Naive thymus-derived CD4-positive, alpha-beta T cell (primary cell): ENCODE measurements around the gene ORAI1. TPM values are rescaled to one million over a fixed set of nuclear protein-coding genes. Genes with fewer than 3 reads are reported as not detected.

Experiments used
- ATAC-seq: fragments of 150-1000 bp; cut with Tn5 transposase; 2 replicates; pipeline ENCODE4 v1.10.0; 2021; ENCODE audit warnings: mild to moderate bottlenecking, moderate library complexity
- CTCF ChIA-PET: fragments of 350-600 bp; sonication (Branson Sonifier 250); formaldehyde crosslinking; loops from one replicate; lab custom pipeline; 2021; ENCODE audit warnings: antibody characterized with exemption; lab: Charles Lee
- POLR2A ChIA-PET: fragments of 350-600 bp; sonication (Branson Sonifier 250); formaldehyde crosslinking; loops from one replicate; lab custom pipeline; 2021; ENCODE audit warnings: antibody characterized with exemption, inconsistent platforms; lab: Charles Lee
- DNase-seq, 9 donors: peaks; one replicate each; pipeline versions ENCODE4 v3.0.0 to v3.0.0-alpha.2; 2020 to 2022; ENCODE audit warnings: mixed read lengths in 1 of 9
- H3K27ac ChIP-seq: one replicate; pipeline ENCODE4 v1.7.0; 2013; ENCODE audit warnings: mild to moderate bottlenecking, low read depth, low read length, moderate library complexity
- H3K27me3 ChIP-seq, 2 donors: one replicate each; pipeline ENCODE4 v1.7.0; 2013; ENCODE audit warnings: low read length in 2 of 2, mild to moderate bottlenecking in 2 of 2, moderate library complexity in 2 of 2; ENCODE audit not compliant: control insufficient read depth in 2 of 2, insufficient read depth in 2 of 2
- H3K36me3 ChIP-seq, 3 experiments: 1 replicate in 2 of 3; 2 replicates in 1 of 3; pipeline ENCODE4 v1.7.0; 2013; ENCODE audit warnings: low read length in 3 of 3, mild to moderate bottlenecking in 3 of 3, moderate library complexity in 1 of 3; ENCODE audit not compliant: insufficient read depth in 3 of 3, control insufficient read depth in 2 of 3
- H3K4me1 ChIP-seq, 2 donors: one replicate each; pipeline ENCODE4 v1.7.0; 2013; ENCODE audit warnings: low read length in 2 of 2, mild to moderate bottlenecking in 2 of 2, moderate library complexity in 1 of 2; ENCODE audit not compliant: control insufficient read depth in 2 of 2, insufficient read depth in 2 of 2
- H3K4me3 ChIP-seq: 2 replicates; pipeline ENCODE4 v1.7.0; 2013; ENCODE audit warnings: mild to moderate bottlenecking, low read length
- H3K9me3 ChIP-seq, 3 experiments: 1 replicate in 2 of 3; 2 replicates in 1 of 3; pipeline ENCODE4 v1.7.0; 2013; ENCODE audit warnings: low read length in 3 of 3; ENCODE audit not compliant: control insufficient read depth in 2 of 3
- H3K27ac Mint-ChIP-seq, 9 donors: one replicate each; pipeline ENCODE4 v1.8.0; 2020 to 2022; ENCODE audit warnings: mixed read lengths in 9 of 9, mild to moderate bottlenecking in 8 of 9, moderate library complexity in 5 of 9, inconsistent platforms in 2 of 9
- H3K27me3 Mint-ChIP-seq, 5 donors: one replicate each; pipeline ENCODE4 v1.8.0; 2021 to 2022; ENCODE audit warnings: mixed read lengths in 5 of 5, mild to moderate bottlenecking in 1 of 5
- H3K36me3 Mint-ChIP-seq, 5 donors: one replicate each; pipeline ENCODE4 v1.8.0; 2020 to 2022; ENCODE audit warnings: mixed read lengths in 5 of 5, mild to moderate bottlenecking in 3 of 5, inconsistent platforms in 1 of 5
- H3K4me1 Mint-ChIP-seq, 7 donors: one replicate each; pipeline ENCODE4 v1.8.0; 2020 to 2022; ENCODE audit warnings: mixed read lengths in 7 of 7, mild to moderate bottlenecking in 3 of 7, inconsistent platforms in 1 of 7
- H3K4me3 Mint-ChIP-seq, 10 donors: one replicate each; pipeline ENCODE4 v1.8.0; 2020 to 2022; ENCODE audit warnings: mild to moderate bottlenecking in 10 of 10, mixed read lengths in 10 of 10, moderate library complexity in 6 of 10, inconsistent platforms in 2 of 10
- H3K9me3 Mint-ChIP-seq, 11 donors: one replicate each; pipeline ENCODE4 v1.8.0; 2020 to 2022; ENCODE audit warnings: mixed read lengths in 11 of 11, mild to moderate bottlenecking in 4 of 11, inconsistent platforms in 1 of 11, moderate library complexity in 1 of 11
- intact Hi-C, 2 donors: fragments of 100-400 bp; cut with micrococcal nuclease; formaldehyde crosslinking; loops; one replicate each; pipeline ENCODE4 v1.15.1; 2023
- polyA plus RNA-seq, 2 donors: library from polyadenylated mRNA; unstranded; fragments of 300-500 nt; fragmentation: Illumina TruSeq; gene quantifications; one replicate each; pipeline ENCODE4 v1.2.3, GENCODE V29; 2021
- total RNA-seq, 6 experiments: library from RNA in 5 of 6; stranded (reverse) in 5 of 6; gene quantifications; 1 replicate in 5 of 6; 2 replicates in 1 of 6; pipeline ENCODE4 v1.2.3 and lab custom pipeline; 2021 to 2026

The ORAI1 gene
- total RNA-seq: 10 to 100 TPM; 34.4 to 73.5 (median 50.6) TPM
- polyA plus RNA-seq: 100 to 1,000 TPM; 180 to 256 TPM
- 52.8 reads per million, percentile 72 among the genes with 10 or more reads in this experiment for total RNA-seq (lab: John Stamatoyannopoulos, UW)

DNA sequence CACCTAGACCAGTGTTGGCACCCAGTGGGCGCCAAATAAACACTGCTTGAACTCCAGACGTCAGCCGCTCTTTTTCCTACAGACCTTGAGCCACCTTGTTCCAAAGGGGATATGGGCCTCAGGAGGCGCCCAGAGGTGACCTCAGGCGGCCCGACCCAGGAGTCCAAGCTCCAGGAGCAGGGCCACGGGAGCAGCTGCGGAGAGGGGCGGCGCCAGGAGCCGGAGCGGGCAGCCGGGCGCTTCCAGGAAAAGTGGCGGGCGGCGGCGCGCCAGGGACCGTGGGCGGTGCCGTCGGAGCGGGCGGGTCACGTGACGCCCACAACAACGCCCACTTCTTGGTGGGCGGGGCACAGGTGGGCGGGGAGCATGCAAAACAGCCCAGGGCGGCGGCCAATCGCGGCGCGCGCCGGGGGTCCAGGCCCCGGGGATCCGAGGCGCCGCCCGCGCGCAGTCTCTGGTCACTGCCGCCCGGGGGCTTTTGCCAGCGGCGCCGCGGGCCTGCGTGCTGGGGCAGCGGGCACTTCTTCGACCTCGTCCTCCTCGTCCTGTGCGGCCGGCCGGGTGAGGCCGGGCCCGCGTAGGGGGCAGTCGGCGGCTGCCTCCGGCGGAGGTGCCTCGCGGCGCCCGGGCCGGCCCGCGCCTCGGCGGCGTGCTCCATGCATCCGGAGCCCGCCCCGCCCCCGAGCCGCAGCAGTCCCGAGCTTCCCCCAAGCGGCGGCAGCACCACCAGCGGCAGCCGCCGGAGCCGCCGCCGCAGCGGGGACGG, at the start of gene ORAI1:
ORAI1 (plus strand) TSS at position 444 of the 766 bp plus-strand sequence.
- no peaks in the 10 kb centered on the region for H3K9me3 Mint-ChIP-seq
- peak within 1 kb of the TSS; percentile 97 for H3K27ac ChIP-seq
- peaks cover 0 to 8% (median 0%) of the 10 kb centered on the region in 3 experiments for H3K36me3 ChIP-seq
- intact Hi-C loops: loop anchor here (1.0 to 5.0 kb wide), 12 partner anchors 33 to 263 kb away; partner anchors contain the start of genes PSMD9 (in 1 of the 2), RHOF (in 1 of the 2) and RNF34 (in 1 of the 2)
- peaks cover 32 to 49% (median 44%) of the 10 kb centered on the region in 7 donors for H3K4me1 Mint-ChIP-seq
- H3K4me1 ChIP-seq: peaks cover 29 to 36% of the 10 kb centered on the region in 2 donors
- DNase-seq: peak; percentile 93 to 99 (median 97)
- ChIA-PET POLR2A (interaction anchor here (0.5 to 9.5 kb wide), 23 partner anchors 10 to 1392 kb away, joined by 3 to 203 read pairs (median 7); partner anchors contain the start of genes KDM2B, MORN3, SETD1B and TMEM120B), CTCF (interaction anchor here (0.7 to 9.6 kb wide), 18 partner anchors 10 to 272 kb away, joined by 3 to 150 read pairs (median 6); partner anchors contain the start of gene MORN3)
- H3K27me3 ChIP-seq: no peaks in the 10 kb centered on the region
- H3K27me3 Mint-ChIP-seq: no peaks in the 10 kb centered on the region
- peak within 1 kb of the TSS; percentile 78 to 99 (median 94) for H3K4me3 Mint-ChIP-seq
- peak; percentile 88 for ATAC-seq
- H3K27ac Mint-ChIP-seq: peak within 1 kb of the TSS; percentile 91 to 98 (median 95)
- H3K36me3 Mint-ChIP-seq: peaks cover 0 to 24% (median 5%) of the 10 kb centered on the region in 5 donors
- no peaks in the 10 kb centered on the region for H3K9me3 ChIP-seq
- peak within 1 kb of the TSS; percentile 77 for H3K4me3 ChIP-seq

DNA sequence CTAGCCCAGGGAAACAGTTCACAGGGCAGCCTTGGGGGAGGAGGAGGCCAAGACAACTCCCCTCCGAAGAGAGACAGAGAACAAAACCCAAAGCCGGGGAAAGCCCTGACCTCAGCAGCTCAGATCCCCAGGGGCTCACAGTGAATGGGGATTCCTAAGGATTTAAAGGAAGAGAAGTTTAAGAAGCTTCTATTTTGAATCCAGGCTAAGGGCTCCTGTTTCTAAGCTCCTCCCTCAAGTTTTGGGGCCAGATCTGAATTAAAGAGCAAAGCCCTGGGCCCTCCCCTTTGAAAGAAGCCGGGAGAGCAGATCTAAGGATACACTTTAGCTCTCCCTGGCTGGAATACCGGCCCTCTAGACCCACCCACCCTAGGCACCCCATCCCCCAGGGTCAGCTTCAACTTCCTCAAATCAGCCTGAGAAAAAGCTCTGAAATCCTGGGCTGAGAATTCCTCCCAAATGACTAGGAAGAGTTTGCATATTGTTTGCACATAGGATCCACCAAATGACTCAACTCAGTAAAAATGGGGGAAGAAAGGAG, 49.4 kb upstream of the ORAI1 start:
- intact Hi-C loops: no loop called here
- H3K27ac Mint-ChIP-seq: peak overlapping the region in 8 of 9 donors; percentile 78 to 92 (median 83)
- peaks cover 14 to 39% (median 32%) of the 10 kb centered on the region in 7 donors for H3K4me1 Mint-ChIP-seq
- peaks cover 0 to 37% (median 9%) of the 10 kb centered on the region in 3 experiments for H3K36me3 ChIP-seq
- H3K36me3 Mint-ChIP-seq: peaks cover 8 to 29% (median 21%) of the 10 kb centered on the region in 5 donors
- no peak overlapping the region for H3K4me3 ChIP-seq
- no peaks in the 10 kb centered on the region for H3K9me3 ChIP-seq
- CTCF ChIA-PET: interaction anchor here (0.9 to 3.3 kb wide), 6 partner anchors 11 to 92 kb away, joined by 3 to 23 read pairs (median 4); partner anchors contain the start of gene MORN3
- peak overlapping the region; percentile 91 for H3K27ac ChIP-seq
- no peak for DNase-seq
- no peak for ATAC-seq
- H3K27me3 Mint-ChIP-seq: no peaks in the 10 kb centered on the region
- H3K4me1 ChIP-seq: peaks cover 14 to 19% of the 10 kb centered on the region in 2 donors
- H3K27me3 ChIP-seq: no peaks in the 10 kb centered on the region
- peak overlapping the region; percentile 51 to 94 (median 70) for H3K4me3 Mint-ChIP-seq
- peaks cover 0 to 1% (median 0%) of the 10 kb centered on the region in 11 donors for H3K9me3 Mint-ChIP-seq
- POLR2A ChIA-PET: interaction anchor here (0.6 to 6.6 kb wide), 8 partner anchors 13 to 839 kb away, joined by 3 to 127 read pairs (median 4); partner anchors contain the start of gene ORAI1

DNA sequence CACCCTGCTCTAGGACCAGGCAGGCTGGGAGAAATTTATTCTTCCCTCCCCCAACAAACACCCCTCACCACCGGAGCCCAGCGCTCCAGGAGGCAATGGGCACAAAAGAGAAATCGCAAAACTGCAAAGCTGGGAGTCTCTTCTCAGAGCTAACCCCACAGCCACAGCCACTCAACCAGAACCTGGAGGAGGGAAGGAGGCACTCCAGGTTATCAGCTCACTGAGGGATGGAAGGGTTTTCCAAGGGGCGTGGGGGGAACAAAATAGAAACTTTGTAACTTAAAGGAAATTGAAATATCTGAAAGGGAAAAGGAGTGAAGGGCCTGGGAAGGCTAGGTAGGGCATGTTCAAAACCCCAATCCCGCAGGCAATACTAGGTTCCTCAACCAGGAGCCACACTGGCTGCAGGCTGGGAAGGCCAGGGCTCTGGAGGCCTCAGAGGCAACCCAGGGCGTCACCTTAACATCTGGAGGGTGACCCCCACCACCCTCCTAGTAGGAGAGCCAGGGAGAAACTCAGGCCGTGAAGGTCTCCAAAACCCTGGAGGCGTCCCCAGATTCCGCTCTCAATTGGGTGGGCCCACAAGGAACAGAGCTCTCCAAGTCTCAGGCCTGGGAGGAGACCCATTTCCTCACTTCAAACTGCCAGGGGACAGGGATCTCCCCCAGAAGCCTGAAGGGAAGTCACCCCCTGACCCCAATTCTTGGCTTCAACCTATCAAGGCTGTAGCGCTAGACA, 48.7 kb upstream of the ORAI1 start:
- Mint-ChIP-seq H3K27me3 (no peaks in the 10 kb centered on the region), H3K9me3 (no peaks in the 10 kb centered on the region), H3K4me1 (peaks cover 19 to 46% (median 34%) of the 10 kb centered on the region in 7 donors), H3K36me3 (peaks cover 3 to 22% (median 15%) of the 10 kb centered on the region in 5 donors), H3K4me3 (peak overlapping the region; percentile 51 to 94 (median 70)), H3K27ac (peak overlapping the region; percentile 16 to 92 (median 79))
- no peaks in the 10 kb centered on the region for H3K9me3 ChIP-seq
- ChIA-PET CTCF (interaction anchor here (1.1 to 3.3 kb wide), 5 partner anchors 11 to 91 kb away, joined by 3 to 23 read pairs (median 5); partner anchors contain the start of gene MORN3), POLR2A (interaction anchor here (0.7 to 6.6 kb wide), 10 partner anchors 13 to 838 kb away, joined by 3 to 127 read pairs (median 4); partner anchors contain the start of gene ORAI1)
- no peaks in the 10 kb centered on the region for H3K27me3 ChIP-seq
- H3K4me1 ChIP-seq: peaks cover 20 to 22% of the 10 kb centered on the region in 2 donors
- ATAC-seq: no peak
- intact Hi-C loops: loop anchor here in 1 of 2 donors (2.0 kb wide), 1 partner anchor 47 kb away; no protein-coding TSS in a partner anchor
- H3K27ac ChIP-seq: peak overlapping the region; percentile 91
- peaks cover 0 to 30% (median 9%) of the 10 kb centered on the region in 3 experiments for H3K36me3 ChIP-seq
- no peak for DNase-seq
- H3K4me3 ChIP-seq: no peak overlapping the region

DNA sequence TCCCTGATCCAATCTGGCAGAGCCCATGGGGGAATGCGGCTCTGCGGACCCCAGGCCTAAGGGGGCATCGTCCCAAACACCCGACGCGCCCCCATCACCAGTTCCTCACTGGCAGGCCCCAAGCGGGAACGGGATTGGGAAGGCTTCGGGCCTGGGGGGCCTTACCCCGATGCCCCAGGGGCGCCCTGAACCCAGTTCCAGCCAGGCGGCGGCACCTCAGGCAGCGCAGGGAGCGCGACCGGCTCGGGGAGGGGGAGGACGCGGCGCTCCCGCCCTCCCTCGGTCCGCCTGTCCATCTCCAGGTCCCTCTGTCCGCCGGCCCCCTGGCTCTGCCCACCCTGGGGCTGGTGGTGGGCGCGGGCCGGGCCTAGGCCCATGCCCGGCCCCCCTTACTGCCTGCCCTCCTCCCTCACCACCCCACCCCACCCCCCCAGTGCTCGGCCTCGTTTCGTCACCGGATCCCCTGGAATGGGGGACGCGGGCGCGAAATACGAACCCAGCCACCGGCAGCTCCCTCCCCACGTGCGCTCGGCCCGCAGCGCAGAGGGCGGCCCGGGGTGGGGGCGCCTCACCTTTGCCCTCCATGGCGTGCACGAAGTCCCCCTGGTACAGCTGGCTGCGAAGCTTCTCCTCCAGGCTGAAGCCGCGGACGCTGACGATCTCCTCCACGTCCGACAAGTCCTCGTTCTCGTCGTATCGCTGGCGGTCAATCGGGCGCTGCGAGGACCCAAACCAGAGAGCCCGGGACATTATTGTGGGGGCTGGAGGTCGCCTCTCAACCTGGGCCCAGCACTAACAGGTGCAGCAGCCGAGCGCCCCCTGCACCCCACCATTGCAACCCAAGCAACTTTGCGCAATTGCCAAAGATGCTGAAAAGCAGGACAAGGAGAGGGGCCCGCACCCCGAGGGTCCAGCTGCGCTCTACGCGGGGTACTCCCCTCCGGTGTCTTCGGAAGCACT, 47.8 kb upstream of the ORAI1 start:
- Mint-ChIP-seq H3K27ac (peak overlapping the region in 8 of 9 donors; percentile 66 to 98 (median 88)), H3K9me3 (no peaks in the 10 kb centered on the region), H3K4me3 (peak overlapping the region; percentile 76 to 100 (median 96)), H3K4me1 (peaks cover 24 to 55% (median 43%) of the 10 kb centered on the region in 7 donors), H3K36me3 (peaks cover 3 to 22% (median 15%) of the 10 kb centered on the region in 5 donors), H3K27me3 (no peaks in the 10 kb centered on the region)
- intact Hi-C loops: loop anchor here in 1 of 2 donors (1.0 to 2.0 kb wide), 3 partner anchors 41 to 78 kb away; no protein-coding TSS in a partner anchor
- Histone ChIP-seq H3K27ac (peak overlapping the region; percentile 91), H3K36me3 (peaks cover 0 to 29% (median 9%) of the 10 kb centered on the region in 3 experiments), H3K27me3 (no peaks in the 10 kb centered on the region), H3K9me3 (no peaks in the 10 kb centered on the region), H3K4me1 (peaks cover 25 to 28% of the 10 kb centered on the region in 2 donors), H3K4me3 (peak overlapping the region; percentile 75)
- ChIA-PET CTCF (interaction anchor here (0.7 to 2.7 kb wide), 11 partner anchors 13 to 216 kb away, joined by 3 to 11 read pairs (median 5); partner anchors contain the start of genes MORN3 and ORAI1), POLR2A (interaction anchor here (0.8 to 6.6 kb wide), 17 partner anchors 9 to 224 kb away, joined by 3 to 127 read pairs (median 5); partner anchors contain the start of genes ORAI1 and SETD1B)
- ATAC-seq (no peak), DNase-seq (peak in 8 of 9 donors; percentile 16 to 48 (median 23))
